Skeletal muscle satellite cell (primary cell): ENCODE results near the gene MFF.
A peak's percentile ranks its signal among the peaks of the same experiment; 100 is the strongest.
"Not testable (repeated sequence)": the region's sequence is repeated elsewhere in the genome, so short reads cannot be mapped to it uniquely, and the experiment has no call there.

Experiments
- H3K27me3 ChIP-seq: 2 replicates; pipeline ENCODE4 v1.7.0; 2013; ENCODE audit warnings: low read length; ENCODE audit not compliant: control insufficient read depth, insufficient read depth
- H3K36me3 ChIP-seq: 2 replicates; pipeline ENCODE4 v1.7.0; 2013; ENCODE audit warnings: mild to moderate bottlenecking, control low read depth, low read length; ENCODE audit not compliant: insufficient read depth
- H3K4me1 ChIP-seq: 2 replicates; pipeline ENCODE4 v1.7.0; 2013; ENCODE audit warnings: low read length; ENCODE audit not compliant: control insufficient read depth, insufficient read depth
- H3K4me2 ChIP-seq: 2 replicates; pipeline ENCODE4 v1.7.0; 2013; ENCODE audit warnings: mild to moderate bottlenecking, low read length
- H3K4me3 ChIP-seq: 2 replicates; pipeline ENCODE4 v1.7.0; 2013; ENCODE audit warnings: low read length
- H3K9ac ChIP-seq: 2 replicates; pipeline ENCODE4 v1.7.0; 2013; ENCODE audit warnings: mild to moderate bottlenecking, low read depth, low read length, moderate library complexity
- H3K9me3 ChIP-seq: replicated peaks from 2 replicates; pipeline ENCODE4 v1.7.0; 2013; ENCODE audit warnings: mild to moderate bottlenecking, control low read depth, low read length

MFF gene

GRCh38 chr2:227379095-227379494, 54.0 kb downstream of the MFF start, which contains the start of gene TM4SF20:
TSS of gene TM4SF20 (minus strand) at chr2:227379306. CDS start at chr2:227379268, 38 bp downstream.
- H3K9me3 ChIP-seq, result no peaks in the 10 kb centered on the region
- H3K9ac ChIP-seq, result peak within 1 kb of the TSS; percentile 53
- H3K4me3 ChIP-seq, result no peak within 1 kb of the TSS
- H3K4me1 ChIP-seq, result peaks cover 24% of the 10 kb centered on the region
- H3K27me3 ChIP-seq, result no peaks in the 10 kb centered on the region
- no peak within 1 kb of the TSS for H3K4me2 ChIP-seq
- H3K36me3 ChIP-seq, result no peaks in the 10 kb centered on the region

GRCh38 chr2:227382241-227382835, 57.3 kb downstream of the MFF start:
- H3K4me2 ChIP-seq, H3K27me3 ChIP-seq, H3K36me3 ChIP-seq, H3K9me3 ChIP-seq, H3K9ac ChIP-seq, H3K4me3 ChIP-seq: not testable (repeated sequence)
- H3K4me1 ChIP-seq, result peaks cover 13% of the 10 kb centered on the region

- no peaks in the 10 kb centered on the region for H3K36me3 ChIP-seq
- H3K9ac ChIP-seq, result no peak overlapping the region
- peaks cover 4% of the 10 kb centered on the region for H3K4me1 ChIP-seq
- H3K27me3 ChIP-seq, result no peaks in the 10 kb centered on the region
- no peak overlapping the region for H3K4me2 ChIP-seq
- H3K9me3 ChIP-seq, result no peaks in the 10 kb centered on the region
- H3K4me3 ChIP-seq, result no peak overlapping the region
These were observed 58.6 kb downstream of the MFF start for GRCh38 chr2:227383686-227384085.

- H3K9me3 ChIP-seq, result no peaks in the 10 kb centered on the region
- no peaks in the 10 kb centered on the region for H3K27me3 ChIP-seq
- no peak overlapping the region for H3K4me3 ChIP-seq
- no peak overlapping the region for H3K9ac ChIP-seq
- peaks cover 12% of the 10 kb centered on the region for H3K4me1 ChIP-seq
- H3K4me2 ChIP-seq, result no peak overlapping the region
- H3K36me3 ChIP-seq, result no peaks in the 10 kb centered on the region
These were observed 61.6 kb downstream of the MFF start for GRCh38 chr2:227386630-227387029.

- not testable (repeated sequence) for H3K4me3 ChIP-seq, H3K27me3 ChIP-seq, H3K36me3 ChIP-seq, H3K9me3 ChIP-seq
- H3K9ac ChIP-seq, result peak within 1 kb of the TSS; percentile 67
- H3K4me1 ChIP-seq, result peaks cover 12% of the 10 kb centered on the region
- H3K4me2 ChIP-seq, result peak within 1 kb of the TSS; percentile 9
These were observed 62.5 kb downstream of the MFF start, which contains the start of gene SCYGR1 for GRCh38 chr2:227387583-227387982. TSS of gene SCYGR1 (minus strand) at chr2:227387949. CDS start at chr2:227387949, 0 bp downstream.

- H3K4me1 ChIP-seq, result peaks cover 16% of the 10 kb centered on the region
- H3K9me3 ChIP-seq, result no peaks in the 10 kb centered on the region
- no peak overlapping the region for H3K4me3 ChIP-seq
- H3K9ac ChIP-seq, result peak overlapping the region; percentile 67
- H3K4me2 ChIP-seq, result peak overlapping the region; percentile 9
- no peaks in the 10 kb centered on the region for H3K36me3 ChIP-seq
- H3K27me3 ChIP-seq, result no peaks in the 10 kb centered on the region
These were observed 63.5 kb downstream of the MFF start for GRCh38 chr2:227388537-227389011.

GRCh38 chr2:227389231-227389630, 64.2 kb downstream of the MFF start:
- Histone ChIP-seq H3K4me2 (no peak overlapping the region), H3K9me3 (no peaks in the 10 kb centered on the region), H3K27me3 (no peaks in the 10 kb centered on the region), H3K36me3 (no peaks in the 10 kb centered on the region), H3K9ac (peak overlapping the region; percentile 39), H3K4me1 (peaks cover 17% of the 10 kb centered on the region), H3K4me3 (no peak overlapping the region)

GRCh38 chr2:227389661-227390060, 64.6 kb downstream of the MFF start:
- no peaks in the 10 kb centered on the region for H3K27me3 ChIP-seq
- H3K4me3 ChIP-seq, result no peak overlapping the region
- no peaks in the 10 kb centered on the region for H3K9me3 ChIP-seq
- peaks cover 17% of the 10 kb centered on the region for H3K4me1 ChIP-seq
- H3K36me3 ChIP-seq, result no peaks in the 10 kb centered on the region
- no peak overlapping the region for H3K4me2 ChIP-seq
- peak overlapping the region; percentile 39 for H3K9ac ChIP-seq

- Histone ChIP-seq H3K9me3 (no peaks in the 10 kb centered on the region), H3K4me1 (peaks cover 17% of the 10 kb centered on the region), H3K36me3 (no peaks in the 10 kb centered on the region)
These were observed 65.6 kb downstream of the MFF start for GRCh38 chr2:227390468-227391256.

GRCh38 chr2:227394401-227394800, 69.3 kb downstream of the MFF start:
- Histone ChIP-seq H3K9ac (no peak overlapping the region), H3K27me3 (no peaks in the 10 kb centered on the region), H3K4me2 (no peak overlapping the region), H3K4me3 (no peak overlapping the region), H3K36me3 (no peaks in the 10 kb centered on the region), H3K9me3 (no peaks in the 10 kb centered on the region), H3K4me1 (peaks cover 10% of the 10 kb centered on the region)

More at GRCh38 chr2:227390468-227391256, 65.6 kb downstream of the MFF start:
- Histone ChIP-seq H3K4me2 (no peak overlapping the region), H3K4me3 (no peak overlapping the region), H3K9ac (no peak overlapping the region), H3K27me3 (no peaks in the 10 kb centered on the region)

GRCh38 chr2:227395556-227395955, 70.5 kb downstream of the MFF start:
- H3K4me2 ChIP-seq, result no peak overlapping the region
- H3K27me3 ChIP-seq, result no peaks in the 10 kb centered on the region
- no peaks in the 10 kb centered on the region for H3K9me3 ChIP-seq
- no peak overlapping the region for H3K4me3 ChIP-seq
- no peaks in the 10 kb centered on the region for H3K36me3 ChIP-seq
- H3K9ac ChIP-seq, result no peak overlapping the region
- peaks cover 5% of the 10 kb centered on the region for H3K4me1 ChIP-seq
